ENCODE measurements around the gene ANKRD23. TPM values are rescaled to one million over a fixed set of nuclear protein-coding genes. Genes with fewer than 3 reads are reported as not detected.
A peak's percentile ranks its signal among the peaks of the same experiment; 100 is the strongest.

The ANKRD23 gene
- total RNA-seq (10 to 100 TPM in 1 of 2 experiments, 1 to 10 TPM in 1; 6.2 to 10.4 TPM), total RNA-seq (0.23 to 7.5 (median 2.4) reads per million in 172 experiments)
- polyA plus RNA-seq (2013, experiment 1 of 2): 7.1 TPM
- polyA plus RNA-seq (2013, experiment 2 of 2): 13.1 TPM

DNA sequence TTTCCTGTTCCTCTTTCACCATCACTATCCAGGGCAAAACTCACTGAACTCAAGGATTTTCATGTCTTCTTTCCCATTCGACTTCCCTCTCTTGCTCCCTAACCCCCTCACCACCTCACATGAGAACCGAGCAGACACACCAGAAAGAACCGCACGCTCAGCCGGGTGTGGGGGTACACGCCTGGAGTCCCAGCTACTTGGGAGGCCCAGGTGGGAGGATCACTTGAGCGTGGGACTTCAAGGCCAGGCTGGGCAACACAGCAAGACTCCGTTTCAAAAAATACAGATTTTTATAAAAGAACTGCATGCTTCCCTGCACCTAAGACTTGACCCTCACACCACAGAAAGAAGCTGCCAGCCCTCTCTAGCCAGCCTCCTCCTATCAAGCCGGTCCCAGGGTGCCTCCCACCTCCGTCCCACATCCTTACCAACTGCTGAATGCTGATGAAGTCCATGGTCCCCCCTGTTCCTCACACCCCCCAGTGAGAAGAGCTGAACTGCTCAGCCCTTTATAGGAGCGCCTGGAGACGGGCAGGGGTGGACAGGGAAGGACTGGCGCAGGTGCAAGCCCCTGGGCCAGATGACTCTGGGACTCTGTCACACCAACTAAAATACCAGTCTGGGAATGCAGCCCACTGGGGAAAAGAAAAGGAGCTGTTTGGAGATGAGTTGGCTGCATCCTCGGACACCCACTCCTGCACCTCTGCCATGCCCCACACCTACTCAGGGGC lies at the start of gene ANKRD23:
Gene ANKRD23 (minus strand): TSS at position 484 of the 731 bp plus-strand sequence. CDS start 29 bp downstream, at position 455.
- H3K36me3 ChIP-seq (ENCODE audit: insufficient read depth, low read length): peaks cover 25% of the 10 kb centered on the region
- ChIA-PET POLR2A (interaction anchor here (1.6 kb wide), 1 partner anchor 14 kb away, joined by 5 read pairs; the partner anchor contains the start of gene ANKRD39), CTCF (interaction anchor here (2.3 kb wide), 1 partner anchor 14 kb away, joined by 7 read pairs; the partner anchor contains the start of gene ANKRD39)
- Mint-ChIP-seq H3K27ac (peak within 1 kb of the TSS; percentile 65), H3K9me3 (no peaks in the 10 kb centered on the region), H3K4me3 (no peak within 1 kb of the TSS), H3K36me3 (ENCODE audit: low read depth) (peaks cover 20% of the 10 kb centered on the region), H3K27me3 (no peaks in the 10 kb centered on the region), H3K4me1 (ENCODE audit: low read depth) (peaks cover 21% of the 10 kb centered on the region)
- DNase-seq: no peak
- H3K4me3 ChIP-seq (ENCODE audit: low read length): no peak within 1 kb of the TSS
- intact Hi-C loops (cut with DNase I, micrococcal nuclease): no loop called here
- ATAC-seq (ENCODE audit: poor library complexity): no peak
- H3K27ac ChIP-seq (ENCODE audit: low read depth in 1 of 2, low read length in 2 of 2): no peak within 1 kb of the TSS
- H3K9me3 ChIP-seq (ENCODE audit: control insufficient read depth in 1 of 2, insufficient read depth in 1 of 2, low read length in 2 of 2): no peaks in the 10 kb centered on the region
- TF ChIP-seq, protein P1, sequence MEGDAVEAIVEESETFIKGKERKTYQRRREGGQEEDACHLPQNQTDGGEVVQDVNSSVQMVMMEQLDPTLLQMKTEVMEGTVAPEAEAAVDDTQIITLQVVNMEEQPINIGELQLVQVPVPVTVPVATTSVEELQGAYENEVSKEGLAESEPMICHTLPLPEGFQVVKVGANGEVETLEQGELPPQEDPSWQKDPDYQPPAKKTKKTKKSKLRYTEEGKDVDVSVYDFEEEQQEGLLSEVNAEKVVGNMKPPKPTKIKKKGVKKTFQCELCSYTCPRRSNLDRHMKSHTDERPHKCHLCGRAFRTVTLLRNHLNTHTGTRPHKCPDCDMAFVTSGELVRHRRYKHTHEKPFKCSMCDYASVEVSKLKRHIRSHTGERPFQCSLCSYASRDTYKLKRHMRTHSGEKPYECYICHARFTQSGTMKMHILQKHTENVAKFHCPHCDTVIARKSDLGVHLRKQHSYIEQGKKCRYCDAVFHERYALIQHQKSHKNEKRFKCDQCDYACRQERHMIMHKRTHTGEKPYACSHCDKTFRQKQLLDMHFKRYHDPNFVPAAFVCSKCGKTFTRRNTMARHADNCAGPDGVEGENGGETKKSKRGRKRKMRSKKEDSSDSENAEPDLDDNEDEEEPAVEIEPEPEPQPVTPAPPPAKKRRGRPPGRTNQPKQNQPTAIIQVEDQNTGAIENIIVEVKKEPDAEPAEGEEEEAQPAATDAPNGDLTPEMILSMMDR (IDR thresholded peaks at IDR 0.05): no peak
- peaks cover 16% of the 10 kb centered on the region for H3K4me1 ChIP-seq (ENCODE audit: insufficient read depth, low read length)
- H3K27me3 ChIP-seq (ENCODE audit: control insufficient read depth in 1 of 2, insufficient read depth in 2 of 2, low read length in 2 of 2): no peaks in the 10 kb centered on the region

DNA sequence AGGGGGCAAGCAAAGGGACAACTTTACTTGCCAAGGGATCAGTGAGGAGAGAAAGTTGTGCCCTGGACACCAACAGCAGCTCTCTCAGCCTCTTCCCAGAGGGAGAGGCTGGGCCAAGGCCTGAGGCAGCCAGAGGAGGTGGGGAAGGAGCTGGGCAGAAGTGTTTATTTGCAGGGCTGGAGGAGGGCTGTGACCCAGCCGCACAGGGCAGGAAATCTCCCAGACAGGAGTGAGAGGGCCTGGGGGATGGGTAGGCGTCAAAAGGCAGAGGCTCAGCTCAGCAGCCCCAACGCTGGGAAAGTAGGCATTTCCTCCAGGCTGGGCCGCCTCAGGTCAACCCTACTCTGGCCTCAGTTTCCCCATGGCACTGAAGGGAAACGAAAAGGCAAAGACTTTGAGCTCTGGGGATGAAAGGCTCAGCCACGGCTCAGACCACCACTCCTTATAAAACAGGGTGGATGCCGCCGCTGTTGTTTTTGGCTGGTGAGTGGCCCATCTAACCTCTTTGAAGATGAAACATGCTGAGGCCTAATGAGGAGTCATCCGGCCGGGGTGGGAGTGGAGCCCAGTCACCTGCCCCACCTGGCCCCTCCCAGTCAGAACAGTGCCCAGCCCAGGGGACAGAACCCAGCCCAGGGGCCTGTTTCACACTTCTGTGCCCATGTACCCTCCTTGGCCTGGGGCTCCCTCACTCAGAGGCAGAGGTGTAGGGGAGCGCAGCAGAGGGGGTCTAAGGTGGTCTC lies 47.9 kb upstream of the ANKRD23 start:
- Mint-ChIP-seq H3K4me1 (ENCODE audit: low read depth) (peaks cover 77% of the 10 kb centered on the region), H3K4me3 (peak overlapping the region; percentile 32), H3K9me3 (no peaks in the 10 kb centered on the region), H3K36me3 (ENCODE audit: low read depth) (no peaks in the 10 kb centered on the region), H3K27me3 (no peaks in the 10 kb centered on the region), H3K27ac (peak overlapping the region; percentile 80)
- H3K36me3 ChIP-seq (ENCODE audit: insufficient read depth, low read length): no peaks in the 10 kb centered on the region
- ChIA-PET POLR2A (interaction anchor here (0.6 to 2.0 kb wide), 12 partner anchors 10 to 71 kb away, joined by 3 to 14 read pairs (median 4); partner anchors contain the start of genes ANKRD39 and SEMA4C), CTCF (interaction anchor here (1.5 kb wide), 1 partner anchor 34 kb away, joined by 5 read pairs; the partner anchor contains the start of gene ANKRD39)
- ATAC-seq (ENCODE audit: poor library complexity): peak; percentile 75
- intact Hi-C loops (cut with DNase I, micrococcal nuclease): no loop called here
- H3K27ac ChIP-seq (ENCODE audit: low read depth in 1 of 2, low read length in 2 of 2): no peak overlapping the region
- no peak overlapping the region for H3K4me3 ChIP-seq (ENCODE audit: low read length)
- TF ChIP-seq, protein P1 (IDR thresholded peaks at IDR 0.05): no peak
- DNase-seq: peak in 12 of 14 experiments; percentile 18 to 84 (median 48)
- no peaks in the 10 kb centered on the region for H3K9me3 ChIP-seq (ENCODE audit: control insufficient read depth in 1 of 2, insufficient read depth in 1 of 2, low read length in 2 of 2)
- H3K4me1 ChIP-seq (ENCODE audit: insufficient read depth, low read length): peaks cover 61% of the 10 kb centered on the region
- H3K27me3 ChIP-seq (ENCODE audit: control insufficient read depth in 1 of 2, insufficient read depth in 2 of 2, low read length in 2 of 2): no peaks in the 10 kb centered on the region

DNA sequence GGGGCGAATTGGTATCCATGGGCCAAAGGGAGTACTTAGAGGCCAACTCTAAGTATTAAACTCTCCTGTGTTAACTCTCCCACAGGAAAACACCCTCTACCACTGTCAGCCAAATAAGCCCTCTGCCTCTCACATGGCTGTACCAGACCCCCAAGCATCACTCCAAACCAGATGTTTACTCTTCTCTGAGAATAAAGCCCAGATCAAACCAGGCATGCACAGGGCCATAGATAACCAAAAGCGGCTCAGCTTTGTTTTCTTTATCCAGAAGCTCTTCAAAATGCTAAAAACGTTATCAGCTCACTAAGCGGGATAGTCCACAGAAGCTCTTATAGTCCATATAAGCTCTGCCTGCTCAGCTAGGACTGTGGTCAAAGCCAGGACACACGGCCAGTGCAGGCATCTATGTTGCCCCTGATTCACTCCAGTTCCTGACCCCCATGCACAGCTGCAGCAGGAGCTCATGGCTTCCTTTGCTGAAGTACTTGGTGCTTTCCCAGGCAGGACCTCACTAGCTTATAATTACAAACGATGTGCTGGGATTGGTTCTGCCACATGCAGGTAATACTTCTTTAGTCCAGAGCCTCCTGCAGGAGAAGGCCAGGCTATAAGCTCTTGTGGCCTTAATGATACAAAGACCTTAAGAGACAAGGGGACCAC lies 47.0 kb upstream of the ANKRD23 start:
- no peaks in the 10 kb centered on the region for H3K27me3 ChIP-seq (ENCODE audit: control insufficient read depth in 1 of 2, insufficient read depth in 2 of 2, low read length in 2 of 2)
- ATAC-seq (ENCODE audit: poor library complexity): no peak
- DNase-seq: no peak
- TF ChIP-seq, protein P1 (IDR thresholded peaks at IDR 0.05): no peak
- intact Hi-C loops (cut with DNase I, micrococcal nuclease): no loop called here
- POLR2A ChIA-PET: interaction anchor here (0.6 to 2.0 kb wide), 14 partner anchors 11 to 683 kb away, joined by 3 to 14 read pairs (median 4); partner anchors contain the start of gene ANKRD39
- no peaks in the 10 kb centered on the region for H3K36me3 ChIP-seq (ENCODE audit: insufficient read depth, low read length)
- H3K27me3 Mint-ChIP-seq: no peaks in the 10 kb centered on the region
- peak overlapping the region; percentile 80 for H3K27ac Mint-ChIP-seq
- H3K4me3 ChIP-seq (ENCODE audit: low read length): no peak overlapping the region
- H3K4me1 Mint-ChIP-seq (ENCODE audit: low read depth): peaks cover 72% of the 10 kb centered on the region
- H3K4me3 Mint-ChIP-seq: peak overlapping the region; percentile 32
- H3K4me1 ChIP-seq (ENCODE audit: insufficient read depth, low read length): peaks cover 52% of the 10 kb centered on the region
- H3K9me3 ChIP-seq (ENCODE audit: control insufficient read depth in 1 of 2, insufficient read depth in 1 of 2, low read length in 2 of 2): no peaks in the 10 kb centered on the region
- CTCF ChIA-PET: interaction anchor here (1.5 kb wide), 1 partner anchor 33 kb away, joined by 5 read pairs; the partner anchor contains the start of gene ANKRD39
- no peak overlapping the region for H3K27ac ChIP-seq (ENCODE audit: low read depth in 1 of 2, low read length in 2 of 2)
- no peaks in the 10 kb centered on the region for H3K36me3 Mint-ChIP-seq (ENCODE audit: low read depth)
- no peaks in the 10 kb centered on the region for H3K9me3 Mint-ChIP-seq

Data from CD4-positive, alpha-beta T cell (primary cell).